ENCODE data around the gene PYCARD.

PYCARD gene

DNA sequence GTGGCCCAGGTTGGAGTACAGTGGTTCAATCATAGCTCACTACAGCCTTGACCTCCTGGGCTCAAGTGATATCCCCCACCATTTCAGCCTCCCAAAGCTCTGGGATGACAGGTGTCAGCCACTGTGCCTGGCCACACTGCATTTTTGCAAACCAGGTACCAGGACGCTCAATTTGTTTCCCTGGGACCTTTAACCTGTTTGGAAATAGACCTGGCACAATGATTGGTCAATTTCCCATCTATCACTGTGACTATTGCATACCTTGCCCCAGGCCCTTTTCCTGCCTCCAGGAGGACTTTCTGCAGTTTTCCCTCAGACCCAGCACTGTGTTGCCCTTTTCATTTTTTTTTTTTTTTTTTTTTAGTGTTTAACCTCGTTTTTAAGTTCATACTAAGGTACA is 33.7 kb downstream of the PYCARD start:
- DNase-seq (ENCODE audit: extremely low spot score, insufficient read length, low read depth) (no peak), FAIRE-seq (no peak)

DNA sequence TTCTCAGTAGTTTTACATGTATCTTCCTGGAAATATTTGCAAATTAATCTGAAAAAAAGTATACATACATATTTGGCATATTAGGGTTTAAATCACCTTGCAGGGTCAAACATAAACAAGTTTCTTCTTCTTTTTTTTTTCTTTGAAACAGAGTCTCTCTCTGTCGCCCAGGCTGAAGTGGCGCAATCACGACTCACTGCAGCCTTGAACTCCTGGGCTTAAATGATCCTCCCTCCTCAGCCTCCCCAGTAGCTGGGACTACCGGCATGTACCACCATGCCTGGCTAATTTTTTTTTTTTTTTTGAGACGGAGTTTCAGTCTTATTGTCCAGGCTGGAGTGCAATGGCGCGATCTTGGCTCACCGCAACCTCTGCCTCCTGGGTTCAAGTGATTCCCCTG is 35.2 kb downstream of the PYCARD start:
- FAIRE-seq = no peak
- no peak for DNase-seq (ENCODE audit: extremely low spot score, insufficient read length, low read depth)

DNA sequence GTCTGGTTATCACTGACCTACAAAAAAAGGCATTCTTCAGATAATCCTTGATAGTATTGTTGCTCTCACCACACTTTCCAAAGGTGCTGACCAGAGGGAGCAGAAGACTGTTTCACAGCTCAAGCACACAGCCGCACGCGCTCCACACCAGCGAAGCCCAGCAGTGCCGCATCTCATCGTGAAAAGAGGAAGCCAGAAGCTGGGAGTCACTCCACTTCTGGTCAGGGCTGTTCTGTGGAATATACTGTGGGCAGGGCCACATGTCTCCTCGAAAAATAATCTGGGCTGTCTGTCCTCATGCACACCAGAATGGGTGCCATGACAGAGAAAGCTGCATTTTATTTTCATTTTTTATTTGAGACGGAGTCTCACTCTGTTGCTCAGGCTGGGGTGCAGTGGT is 45.4 kb downstream of the PYCARD start:
- FAIRE-seq (no peak), DNase-seq (ENCODE audit: extremely low spot score, insufficient read length, low read depth) (no peak)
